CD4-positive, CD25-positive, alpha-beta regulatory T cell (primary cell): Measurements from ENCODE around the gene MCRS1. TPM values are rescaled to one million over a fixed set of nuclear protein-coding genes. Genes with fewer than 3 reads are reported as not detected.
A peak's percentile ranks its signal among the peaks of the same experiment; 100 is the strongest.
"Not testable (repeated sequence)": the region's sequence is repeated elsewhere in the genome, so short reads cannot be mapped to it uniquely, and the experiment has no call there.

Experiments used
- ATAC-seq, 2 donors: fragments of 150-1000 bp; cut with Tn5 transposase; one replicate each; pipeline ENCODE4 v1.10.0; 2021; ENCODE audit warnings: low read depth in 2 of 2, moderate number of reproducible peaks in 2 of 2, moderate library complexity in 1 of 2
- DNase-seq, 3 donors: peaks; one replicate each; pipeline versions ENCODE4 v3.0.0 to v3.0.0-alpha.2; 2012 to 2022; ENCODE audit warnings: mixed read lengths in 1 of 3
- H3K27ac ChIP-seq: one replicate; pipeline ENCODE4 v1.7.0; 2013; ENCODE audit warnings: mild to moderate bottlenecking, low read length; ENCODE audit not compliant: insufficient read depth, poor library complexity, severe bottlenecking
- H3K27me3 ChIP-seq: one replicate; pipeline ENCODE4 v1.7.0; 2013; ENCODE audit warnings: low read length; ENCODE audit not compliant: control insufficient read depth, insufficient read depth
- H3K36me3 ChIP-seq: one replicate; pipeline ENCODE4 v1.7.0; 2013; ENCODE audit warnings: mild to moderate bottlenecking, low read length, moderate library complexity; ENCODE audit not compliant: control insufficient read depth, insufficient read depth
- H3K4me1 ChIP-seq: 2 replicates; pipeline ENCODE4 v1.7.0; 2013; ENCODE audit warnings: mild to moderate bottlenecking, low read length; ENCODE audit not compliant: insufficient read depth, control insufficient read depth, poor library complexity, severe bottlenecking
- H3K4me3 ChIP-seq: one replicate; pipeline ENCODE4 v1.7.0; 2013; ENCODE audit warnings: low read depth, mild to moderate bottlenecking, low read length, moderate library complexity
- H3K9me3 ChIP-seq, 2 experiments: 1 replicate in 1 of 2; 2 replicates in 1 of 2; pipeline ENCODE4 v1.7.0; 2013; ENCODE audit warnings: low read length in 2 of 2, mild to moderate bottlenecking in 1 of 2, moderate library complexity in 1 of 2; ENCODE audit not compliant: control insufficient read depth in 2 of 2
- H3K27ac Mint-ChIP-seq, 3 donors: one replicate each; pipeline ENCODE4 v1.8.0; 2020 to 2022; ENCODE audit warnings: mild to moderate bottlenecking in 3 of 3, mixed read lengths in 3 of 3, moderate library complexity in 2 of 3
- H3K27me3 Mint-ChIP-seq: one replicate; pipeline ENCODE4 v1.8.0; 2022; ENCODE audit warnings: mild to moderate bottlenecking, mixed read lengths
- H3K36me3 Mint-ChIP-seq: one replicate; pipeline ENCODE4 v1.8.0; 2020; ENCODE audit warnings: mixed read lengths
- H3K4me1 Mint-ChIP-seq, 4 donors: one replicate each; pipeline ENCODE4 v1.8.0; 2020 to 2022; ENCODE audit warnings: mixed read lengths in 4 of 4, mild to moderate bottlenecking in 1 of 4
- H3K4me3 Mint-ChIP-seq, 4 donors: one replicate each; pipeline ENCODE4 v1.8.0; 2020 to 2022; ENCODE audit warnings: mild to moderate bottlenecking in 4 of 4, mixed read lengths in 4 of 4, moderate library complexity in 3 of 4
- H3K9me3 Mint-ChIP-seq, 7 donors: one replicate each; pipeline ENCODE4 v1.8.0; 2020 to 2022; ENCODE audit warnings: mixed read lengths in 7 of 7, mild to moderate bottlenecking in 3 of 7, moderate library complexity in 2 of 7
- polyA plus RNA-seq, 4 donors: library from polyadenylated mRNA; unstranded; fragments of 300-500 nt; fragmentation: Illumina TruSeq; gene quantifications; one replicate each; pipeline ENCODE4 v1.2.3, GENCODE V29; 2021
- total RNA-seq: library from RNA; stranded (reverse); gene quantifications from one replicate; pipeline ENCODE4 v1.2.3, GENCODE V29; 2022

MCRS1 gene
- total and polyA plus RNA-seq, 5 donors from 2014 or later = 62.8 to 81.0 (median 72.7) TPM

DNA sequence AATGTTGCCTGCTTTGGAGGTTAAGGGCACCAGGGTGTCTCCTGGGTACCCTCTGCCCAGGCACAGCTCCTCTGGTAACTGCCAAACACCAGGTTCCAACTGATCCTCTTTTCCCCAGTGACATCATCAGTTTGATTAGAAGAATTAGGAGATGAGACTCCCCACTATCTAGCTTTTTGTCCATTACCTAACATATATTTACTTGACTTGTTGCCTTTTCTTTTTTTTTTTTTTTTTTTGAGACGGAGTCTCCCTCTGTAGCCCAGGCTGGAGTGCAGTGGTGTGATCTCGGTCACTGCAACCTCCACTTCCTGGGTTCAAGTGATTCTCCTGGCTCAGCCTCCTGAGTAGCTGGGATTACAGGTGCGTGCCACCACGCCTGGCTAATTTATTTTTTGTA lies 37.6 kb upstream of the MCRS1 start, which contains the start of gene FAM186B:
Gene FAM186B (minus strand): TSS at position 101 of the 400 bp plus-strand sequence. CDS start 162 bp downstream, outside the sequence.
- not testable (repeated sequence) for H3K36me3 Mint-ChIP-seq, H3K27me3 ChIP-seq, H3K4me1 Mint-ChIP-seq, H3K4me3 ChIP-seq, H3K4me1 ChIP-seq, H3K36me3 ChIP-seq, DNase-seq, H3K9me3 Mint-ChIP-seq, H3K27ac ChIP-seq, H3K27ac Mint-ChIP-seq, ATAC-seq, H3K4me3 Mint-ChIP-seq, H3K9me3 ChIP-seq
- peaks cover 19% of the 10 kb centered on the region for H3K27me3 Mint-ChIP-seq

DNA sequence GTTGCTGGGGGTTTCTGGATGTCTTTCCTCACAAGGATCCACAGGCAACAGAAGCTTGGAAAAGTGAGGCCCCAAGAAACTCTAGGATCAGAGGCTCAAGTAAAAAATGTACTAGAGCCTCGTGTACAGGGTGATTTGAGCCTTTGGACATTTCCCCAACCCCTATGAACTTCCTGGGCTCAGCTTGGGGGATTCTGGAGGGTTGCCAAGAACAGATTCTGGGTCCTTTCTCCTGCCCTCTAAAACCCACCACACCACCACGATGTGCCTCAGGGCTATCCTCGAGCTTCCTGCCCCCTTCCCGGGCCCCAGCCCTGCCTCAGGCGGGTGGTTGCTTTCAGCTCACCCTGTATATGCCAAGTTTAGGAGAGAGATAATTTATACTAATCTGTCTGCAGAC lies 36.9 kb upstream of the MCRS1 start:
- H3K27ac ChIP-seq = no peak overlapping the region

DNA sequence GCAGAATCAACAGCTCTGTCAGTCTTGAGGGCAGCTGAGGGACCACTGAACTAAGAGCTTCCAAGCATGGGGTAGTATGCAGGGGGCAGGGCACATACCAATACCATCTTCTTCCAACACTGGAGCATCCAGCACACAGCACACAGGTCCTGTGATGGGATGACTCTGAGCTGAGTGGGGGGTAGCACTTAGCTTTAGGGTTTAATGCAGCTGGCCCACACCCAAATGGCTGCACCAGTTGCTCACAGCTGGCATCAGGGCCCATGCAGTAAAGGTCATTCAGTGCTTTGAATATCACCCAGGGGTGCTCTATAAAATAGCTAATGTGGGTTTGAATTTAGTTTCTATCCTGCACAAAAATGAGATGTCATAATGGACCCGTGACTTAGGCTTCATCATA lies 35.8 kb upstream of the MCRS1 start:
- H3K4me3 ChIP-seq = no peak overlapping the region
- H3K27ac ChIP-seq = no peak overlapping the region
- Mint-ChIP-seq H3K9me3 (no peaks in the 10 kb centered on the region), H3K36me3 (no peaks in the 10 kb centered on the region), H3K27ac (no peak overlapping the region), H3K4me3 (no peak overlapping the region), H3K4me1 (peaks cover 0 to 6% (median 2%) of the 10 kb centered on the region in 4 donors), H3K27me3 (peaks cover 9% of the 10 kb centered on the region)
- no peak for DNase-seq
- no peaks in the 10 kb centered on the region for H3K27me3 ChIP-seq
- no peaks in the 10 kb centered on the region for H3K4me1 ChIP-seq
- ATAC-seq = no peak
- H3K9me3 ChIP-seq = no peaks in the 10 kb centered on the region
- no peaks in the 10 kb centered on the region for H3K36me3 ChIP-seq

More for the DNA sequence above, 36.9 kb upstream of the MCRS1 start:
- no peak overlapping the region for H3K27ac Mint-ChIP-seq
- H3K36me3 ChIP-seq = no peaks in the 10 kb centered on the region
- peaks cover 0 to under 1% (median 0%) of the 10 kb centered on the region in 7 donors for H3K9me3 Mint-ChIP-seq
- H3K4me1 ChIP-seq = no peaks in the 10 kb centered on the region
- DNase-seq = no peak
- H3K9me3 ChIP-seq = no peaks in the 10 kb centered on the region
- no peaks in the 10 kb centered on the region for H3K27me3 ChIP-seq
- no peak overlapping the region for H3K4me3 ChIP-seq
- H3K27me3 Mint-ChIP-seq = peaks cover 12% of the 10 kb centered on the region
- ATAC-seq = no peak
- H3K4me1 Mint-ChIP-seq = peaks cover 0 to 6% (median 2%) of the 10 kb centered on the region in 4 donors
- no peak overlapping the region for H3K4me3 Mint-ChIP-seq
- H3K36me3 Mint-ChIP-seq = no peaks in the 10 kb centered on the region

DNA sequence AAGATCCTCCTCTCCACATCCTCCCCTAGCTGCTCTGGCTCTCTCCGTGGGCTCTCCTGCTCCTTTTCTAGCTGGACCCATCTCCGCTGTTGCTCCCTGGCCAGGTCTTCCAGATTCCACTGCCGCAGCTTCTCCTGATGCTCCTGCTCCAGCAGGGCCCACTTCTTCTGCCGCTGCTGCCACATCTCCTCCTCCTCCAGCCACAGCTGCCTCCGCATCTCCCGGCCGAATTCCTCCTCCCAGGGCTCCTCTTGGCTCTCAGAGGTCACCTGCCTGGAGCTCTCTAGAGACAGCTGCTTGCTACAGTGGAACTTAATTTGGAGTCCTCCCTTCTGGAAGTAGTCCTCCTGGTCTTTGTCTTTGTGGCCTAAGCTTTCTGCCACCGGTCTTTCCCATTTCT lies 32.0 kb upstream of the MCRS1 start:
- Histone ChIP-seq H3K27me3 (no peaks in the 10 kb centered on the region), H3K36me3 (no peaks in the 10 kb centered on the region), H3K9me3 (no peaks in the 10 kb centered on the region), H3K4me1 (no peaks in the 10 kb centered on the region), H3K27ac (no peak overlapping the region), H3K4me3 (no peak overlapping the region)
- H3K36me3 Mint-ChIP-seq = no peaks in the 10 kb centered on the region
- ATAC-seq (no peak), DNase-seq (no peak)
- H3K4me3 Mint-ChIP-seq = no peak overlapping the region
- H3K27ac Mint-ChIP-seq = no peak overlapping the region
- peaks cover 0 to 1% (median 0%) of the 10 kb centered on the region in 7 donors for H3K9me3 Mint-ChIP-seq
- peaks cover 0 to 6% (median 4%) of the 10 kb centered on the region in 4 donors for H3K4me1 Mint-ChIP-seq
- no peaks in the 10 kb centered on the region for H3K27me3 Mint-ChIP-seq

DNA sequence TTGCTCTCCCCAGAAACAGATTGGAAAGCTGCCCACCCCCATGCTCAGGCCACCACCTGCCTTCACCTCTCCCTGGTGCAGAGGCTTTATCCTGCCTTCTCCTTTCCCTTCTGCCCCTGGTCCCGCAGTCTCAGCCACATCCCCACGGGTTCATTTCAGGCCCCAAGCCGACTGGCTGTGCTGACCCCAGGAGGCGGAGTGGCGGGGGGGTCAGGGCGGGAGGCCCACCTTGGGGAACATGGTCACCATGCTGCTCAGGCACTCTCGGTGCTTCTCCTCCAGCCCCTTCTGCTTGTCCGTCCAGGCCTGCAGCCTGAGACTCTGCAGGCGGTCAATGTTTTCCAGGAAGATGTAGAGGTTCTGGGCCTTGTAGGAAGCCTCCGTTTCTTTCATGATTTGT lies 30.6 kb upstream of the MCRS1 start:
- Histone ChIP-seq H3K27me3 (no peaks in the 10 kb centered on the region), H3K9me3 (no peaks in the 10 kb centered on the region), H3K36me3 (no peaks in the 10 kb centered on the region), H3K27ac (no peak overlapping the region), H3K4me3 (no peak overlapping the region), H3K4me1 (no peaks in the 10 kb centered on the region)
- H3K36me3 Mint-ChIP-seq = no peaks in the 10 kb centered on the region
- H3K4me1 Mint-ChIP-seq = peaks cover 0 to 6% (median 2%) of the 10 kb centered on the region in 4 donors
- H3K4me3 Mint-ChIP-seq = no peak overlapping the region
- H3K27me3 Mint-ChIP-seq = no peaks in the 10 kb centered on the region
- DNase-seq (no peak), ATAC-seq (no peak)
- H3K9me3 Mint-ChIP-seq = peaks cover 0 to 1% (median 0%) of the 10 kb centered on the region in 7 donors
- H3K27ac Mint-ChIP-seq = no peak overlapping the region

DNA sequence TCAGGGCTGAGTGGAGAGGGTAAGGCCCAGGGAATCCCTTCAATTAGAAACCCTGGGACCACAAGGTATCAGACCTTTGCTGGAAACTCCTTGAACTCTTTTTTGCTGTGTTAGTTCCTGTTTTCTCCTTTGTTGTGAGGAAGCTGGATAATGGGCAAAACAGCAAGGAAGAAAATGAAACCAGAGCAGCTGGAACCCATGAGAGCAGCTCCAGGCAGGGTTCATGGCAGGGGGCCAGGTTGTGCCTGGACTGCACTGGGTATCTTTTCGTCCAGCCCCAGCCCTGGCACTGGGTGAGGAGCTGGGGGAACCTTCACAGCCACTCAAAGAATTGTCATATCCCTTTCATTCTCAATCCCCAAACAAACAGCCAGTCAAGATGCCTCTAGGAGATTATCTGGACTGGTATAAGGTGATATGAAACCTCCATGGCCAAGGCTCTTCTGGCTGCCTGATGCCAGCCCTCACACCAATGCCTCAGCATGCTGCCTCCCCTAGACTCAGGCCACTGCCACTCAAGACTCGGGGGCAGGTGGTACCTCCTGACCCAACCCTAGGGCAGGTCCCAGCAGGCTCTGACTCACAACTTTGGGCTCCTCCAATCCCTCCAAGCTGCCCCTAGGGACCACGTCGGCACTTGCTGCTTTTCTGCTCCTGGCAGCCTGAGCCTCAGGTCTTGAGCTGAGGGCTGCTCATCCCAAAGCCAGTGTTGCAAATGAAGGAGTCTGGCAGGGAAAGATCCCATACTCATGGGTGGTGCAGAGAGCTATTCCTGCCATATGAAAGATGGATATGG lies 21.0 kb upstream of the MCRS1 start:
- peak overlapping the region in 1 of 3 donors; percentile 20 for H3K27ac Mint-ChIP-seq

DNA sequence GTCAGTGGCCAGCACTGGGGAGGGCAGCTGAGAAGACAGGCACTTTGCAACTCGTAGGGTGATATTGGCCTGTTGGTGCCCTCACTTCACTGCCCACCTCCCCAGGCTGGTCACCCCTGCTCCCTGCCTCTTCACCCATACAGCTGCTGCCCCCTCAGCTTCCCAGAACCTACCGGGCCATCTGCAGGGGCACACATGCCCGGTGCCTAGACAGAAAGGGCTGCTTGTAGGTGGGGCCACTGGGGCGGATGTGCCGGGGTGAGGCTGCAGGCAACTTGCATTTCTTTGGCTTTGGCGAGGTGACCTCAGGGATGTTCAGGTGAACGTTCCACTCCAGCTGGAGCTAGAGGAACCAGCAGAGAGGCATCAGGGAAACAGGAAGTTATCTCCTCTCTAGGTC lies 20.3 kb upstream of the MCRS1 start:
- H3K4me3 ChIP-seq = no peak overlapping the region
- ATAC-seq = no peak
- H3K36me3 ChIP-seq = peaks cover 9% of the 10 kb centered on the region
- no peak overlapping the region for H3K4me3 Mint-ChIP-seq
- H3K9me3 Mint-ChIP-seq = peaks cover 0 to 5% (median 0%) of the 10 kb centered on the region in 7 donors
- no peaks in the 10 kb centered on the region for H3K27me3 Mint-ChIP-seq
- peaks cover 0 to 5% (median 2%) of the 10 kb centered on the region in 4 donors for H3K4me1 Mint-ChIP-seq
- H3K4me1 ChIP-seq = no peaks in the 10 kb centered on the region
- peaks cover 36% of the 10 kb centered on the region for H3K36me3 Mint-ChIP-seq
- DNase-seq = no peak
- no peak overlapping the region for H3K27ac Mint-ChIP-seq
- no peaks in the 10 kb centered on the region for H3K27me3 ChIP-seq
- no peak overlapping the region for H3K27ac ChIP-seq
- peaks cover 0 to 4% of the 10 kb centered on the region in 2 experiments for H3K9me3 ChIP-seq

More for the DNA sequence above, 21.0 kb upstream of the MCRS1 start:
- Histone ChIP-seq H3K4me1 (no peaks in the 10 kb centered on the region), H3K4me3 (no peak overlapping the region), H3K27ac (no peak overlapping the region), H3K36me3 (peaks cover 9% of the 10 kb centered on the region), H3K27me3 (no peaks in the 10 kb centered on the region), H3K9me3 (peaks cover 0 to 4% of the 10 kb centered on the region in 2 experiments)
- ATAC-seq (no peak), DNase-seq (no peak)
- H3K9me3 Mint-ChIP-seq = peaks cover 0 to 5% (median 0%) of the 10 kb centered on the region in 7 donors
- H3K4me3 Mint-ChIP-seq = no peak overlapping the region
- peaks cover 0 to 5% (median 2%) of the 10 kb centered on the region in 4 donors for H3K4me1 Mint-ChIP-seq
- peaks cover 30% of the 10 kb centered on the region for H3K36me3 Mint-ChIP-seq
- no peaks in the 10 kb centered on the region for H3K27me3 Mint-ChIP-seq
